Karpas-422 (cell line): ENCODE data around the gene POU6F1. TPM values are rescaled to one million over a fixed set of nuclear protein-coding genes. Genes with fewer than 3 reads are reported as not detected.

Experiments
- DNase-seq: peaks from one replicate; pipeline ENCODE4 v3.0.0-alpha.2; 2015
- H2AFZ ChIP-seq: fragments of 200-600 bp; sonication (generic); 2 replicates; pipeline ENCODE4 v1.6.1; 2014; ENCODE audit warnings: antibody characterized with exemption, low read length, mixed read lengths
- H3K27ac ChIP-seq: fragments of 200-600 bp; sonication (generic); 2 replicates; pipeline ENCODE4 v1.5.1; 2014; ENCODE audit warnings: mild to moderate bottlenecking, low read length, moderate library complexity
- H3K27me3 ChIP-seq: fragments of 200-600 bp; sonication (generic); 2 replicates; pipeline ENCODE4 v1.6.1; 2014; ENCODE audit warnings: low read length, mixed read lengths
- H3K36me3 ChIP-seq: fragments of 200-600 bp; sonication (generic); 2 replicates; pipeline ENCODE4 v1.6.1; 2014; ENCODE audit warnings: low read length, mixed read lengths; ENCODE audit not compliant: insufficient read depth
- H3K4me1 ChIP-seq: fragments of 200-600 bp; sonication (generic); 2 replicates; pipeline ENCODE4 v1.6.1; 2014; ENCODE audit warnings: mild to moderate bottlenecking, low read length, mixed read lengths
- H3K4me2 ChIP-seq: fragments of 200-600 bp; sonication (generic); 2 replicates; pipeline ENCODE4 v1.6.1; 2014; ENCODE audit warnings: low read length, low read depth, mild to moderate bottlenecking; ENCODE audit not compliant: poor library complexity, severe bottlenecking
- H3K4me3 ChIP-seq: fragments of 200-600 bp; sonication (generic); 2 replicates; pipeline ENCODE4 v1.5.1; 2014; ENCODE audit warnings: mild to moderate bottlenecking, antibody characterized with exemption, low read length, mixed read lengths
- H3K79me2 ChIP-seq: fragments of 200-600 bp; sonication (generic); 2 replicates; pipeline ENCODE4 v1.6.1; 2014; ENCODE audit warnings: mild to moderate bottlenecking, low read length, mixed read lengths
- H3K9ac ChIP-seq: fragments of 200-600 bp; sonication (generic); 2 replicates; pipeline ENCODE4 v1.6.0; 2014; ENCODE audit warnings: low read length
- H3K9me2 ChIP-seq: fragments of 200-600 bp; sonication (generic), shearing (Covaris generic); replicated peaks from 2 replicates; pipeline ENCODE4 v1.6.0; 2014; ENCODE audit warnings: mild to moderate bottlenecking, low read length, moderate library complexity; ENCODE audit not compliant: insufficient read depth
- H3K9me3 ChIP-seq: fragments of 300-700, 200-600 bp; sonication (generic); 2 replicates; pipeline ENCODE4 v1.6.1; 2014; ENCODE audit warnings: low read length, mixed read lengths
- H4K20me1 ChIP-seq: fragments of 200-600 bp; sonication (generic); 2 replicates; pipeline ENCODE4 v1.6.1; 2014; ENCODE audit warnings: mild to moderate bottlenecking, antibody characterized with exemption, low read length, low read depth; ENCODE audit not compliant: insufficient read depth
- total RNA-seq: library from RNA; depleted of rRNA; stranded (reverse); fragments of >200 nt; shearing (Covaris generic); gene quantifications from 2 replicates; pipeline ENCODE4 v1.2.3, GENCODE V29; 2014; ENCODE audit warnings: low replicate concordance

Gene POU6F1
- total RNA-seq, 1 experiment from 2014 or later, result 1.6 TPM

- no peaks in the 10 kb centered on the region for H3K9me2 ChIP-seq
- H4K20me1 ChIP-seq, result no peaks in the 10 kb centered on the region
- H3K79me2 ChIP-seq, result no peaks in the 10 kb centered on the region
- H3K9ac ChIP-seq, result no peak overlapping the region
- H3K36me3 ChIP-seq, result peaks cover 4% of the 10 kb centered on the region; the same call in 1 of the 2 replicates
- DNase-seq, result no peak
- no peaks in the 10 kb centered on the region for H3K9me3 ChIP-seq
- H3K4me2 ChIP-seq, result no peak overlapping the region
- no peak overlapping the region for H3K27ac ChIP-seq
- peaks cover 12% of the 10 kb centered on the region for H3K4me1 ChIP-seq
- H3K27me3 ChIP-seq, result no peaks in the 10 kb centered on the region
- H2AFZ ChIP-seq, result no peak overlapping the region
- no peak overlapping the region for H3K4me3 ChIP-seq
These were observed 29.8 kb upstream of the POU6F1 start for GRCh38 chr12:51247523-51248206.

GRCh38 chr12:51246254-51246853 is 28.5 kb upstream of the POU6F1 start:
- H3K27ac ChIP-seq, result no peak overlapping the region
- H3K4me2 ChIP-seq, result peak overlapping the region; percentile 2
- H3K79me2 ChIP-seq, result no peaks in the 10 kb centered on the region
- no peaks in the 10 kb centered on the region for H3K9me2 ChIP-seq
- H2AFZ ChIP-seq, result no peak overlapping the region
- no peaks in the 10 kb centered on the region for H3K9me3 ChIP-seq
- H3K4me1 ChIP-seq, result peaks cover 12% of the 10 kb centered on the region
- no peak overlapping the region for H3K9ac ChIP-seq
- no peaks in the 10 kb centered on the region for H3K27me3 ChIP-seq
- H3K4me3 ChIP-seq, result no peak overlapping the region
- H4K20me1 ChIP-seq, result no peaks in the 10 kb centered on the region
- H3K36me3 ChIP-seq, result peaks cover 5% of the 10 kb centered on the region; the same call in 1 of the 2 replicates
- peak; percentile 53 for DNase-seq

DNA sequence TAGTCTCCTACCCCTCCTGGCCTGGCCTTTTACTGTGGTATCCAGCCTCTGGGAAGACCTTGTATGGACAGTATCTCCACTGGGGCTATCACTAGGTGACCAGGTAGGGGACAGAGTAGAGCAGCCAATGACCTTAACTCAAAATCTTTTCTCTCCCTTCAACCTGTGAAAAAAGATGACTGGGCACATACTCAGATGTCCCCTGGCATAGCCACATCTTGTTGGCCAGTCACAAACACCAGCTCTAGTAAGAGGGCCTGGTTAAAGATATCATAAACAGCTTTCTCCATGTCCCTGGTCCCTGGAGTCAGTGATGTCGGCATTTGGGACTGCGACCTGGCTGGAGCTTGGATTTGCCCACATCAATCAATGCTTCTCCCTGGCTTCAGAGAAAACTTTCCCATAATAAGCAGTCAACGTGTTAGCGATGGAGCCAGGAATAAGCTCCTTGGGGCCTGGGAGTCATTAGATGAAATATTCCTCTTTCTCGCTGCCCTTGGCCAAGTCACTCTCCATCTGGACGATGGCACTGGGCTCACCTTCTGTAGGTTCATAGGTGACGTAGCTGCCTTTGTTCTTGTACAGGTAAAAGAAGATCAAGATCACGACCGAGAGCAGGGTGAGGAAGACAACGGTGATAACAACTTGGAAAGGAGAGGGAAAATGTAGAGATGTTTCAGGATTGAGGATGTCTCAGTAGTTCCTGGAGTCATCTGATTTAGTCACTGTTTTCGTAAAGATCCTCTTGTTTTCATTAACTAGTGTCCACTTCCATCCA is 27.8 kb upstream of the POU6F1 start:
- DNase-seq, result no peak
- Histone ChIP-seq H4K20me1 (no peaks in the 10 kb centered on the region), H3K27me3 (no peaks in the 10 kb centered on the region), H3K4me2 (peak overlapping the region; percentile 2), H3K9ac (no peak overlapping the region), H2AFZ (no peak overlapping the region), H3K79me2 (peaks cover 6% of the 10 kb centered on the region), H3K4me3 (no peak overlapping the region), H3K9me3 (no peaks in the 10 kb centered on the region), H3K27ac (no peak overlapping the region), H3K9me2 (no peaks in the 10 kb centered on the region), H3K36me3 (peaks cover 12% of the 10 kb centered on the region; the same call in 1 of the 2 replicates), H3K4me1 (peaks cover 12% of the 10 kb centered on the region)

DNA sequence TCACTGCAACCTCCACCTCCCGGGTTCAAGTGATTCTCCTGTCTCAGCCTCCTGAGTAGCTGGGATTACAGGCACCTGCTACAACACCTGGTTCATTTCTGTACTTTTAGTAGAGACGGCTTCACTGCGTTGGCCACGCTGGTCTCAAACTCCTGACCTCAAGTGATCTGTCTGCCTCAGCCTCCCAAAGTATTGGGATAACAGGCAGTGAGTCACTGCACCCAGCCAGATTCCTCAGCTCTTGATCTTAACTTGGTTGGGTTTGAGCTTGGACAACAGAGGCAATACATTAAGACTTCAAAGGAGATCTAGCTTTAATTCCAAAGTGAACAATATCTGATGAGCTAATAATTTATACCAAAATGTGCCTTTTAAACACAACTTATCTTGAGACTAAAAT is 26.4 kb upstream of the POU6F1 start:
- Histone ChIP-seq H3K4me1 (peaks cover 22% of the 10 kb centered on the region), H4K20me1 (peaks cover 8% of the 10 kb centered on the region; the same call in 1 of the 2 replicates), H3K4me3 (no peak overlapping the region), H3K4me2 (no peak overlapping the region), H3K79me2 (peaks cover 20% of the 10 kb centered on the region), H3K36me3 (peaks cover 16% of the 10 kb centered on the region; the same call in 1 of the 2 replicates), H3K9me3 (no peaks in the 10 kb centered on the region), H3K9ac (no peak overlapping the region), H3K9me2 (no peaks in the 10 kb centered on the region), H3K27ac (no peak overlapping the region), H3K27me3 (no peaks in the 10 kb centered on the region), H2AFZ (no peak overlapping the region)
- DNase-seq, result no peak

GRCh38 chr12:51242876-51243275 is 25.0 kb upstream of the POU6F1 start:
- Histone ChIP-seq H3K27me3 (no peaks in the 10 kb centered on the region), H3K4me1 (peaks cover 26% of the 10 kb centered on the region), H3K27ac (no peak overlapping the region), H3K4me3 (no peak overlapping the region), H3K36me3 (peaks cover 16% of the 10 kb centered on the region; the same call in 1 of the 2 replicates), H3K9me3 (no peaks in the 10 kb centered on the region), H3K79me2 (peaks cover 25% of the 10 kb centered on the region), H4K20me1 (peaks cover 8% of the 10 kb centered on the region; the same call in 1 of the 2 replicates), H3K9ac (no peak overlapping the region), H3K9me2 (no peaks in the 10 kb centered on the region), H2AFZ (no peak overlapping the region), H3K4me2 (no peak overlapping the region)
- no peak for DNase-seq

GRCh38 chr12:51242120-51242519 is 24.3 kb upstream of the POU6F1 start:
- H3K79me2 ChIP-seq, result peaks cover 25% of the 10 kb centered on the region
- H3K4me2 ChIP-seq, result no peak overlapping the region
- H3K9me3 ChIP-seq, result no peaks in the 10 kb centered on the region
- H3K9ac ChIP-seq, result no peak overlapping the region
- peaks cover 8% of the 10 kb centered on the region; the same call in 1 of the 2 replicates for H4K20me1 ChIP-seq
- H3K36me3 ChIP-seq, result peaks cover 16% of the 10 kb centered on the region; the same call in 1 of the 2 replicates
- no peak for DNase-seq
- no peak overlapping the region for H3K4me3 ChIP-seq
- H2AFZ ChIP-seq, result no peak overlapping the region
- H3K27ac ChIP-seq, result no peak overlapping the region
- no peaks in the 10 kb centered on the region for H3K27me3 ChIP-seq
- H3K4me1 ChIP-seq, result peaks cover 28% of the 10 kb centered on the region
- H3K9me2 ChIP-seq, result no peaks in the 10 kb centered on the region

DNA sequence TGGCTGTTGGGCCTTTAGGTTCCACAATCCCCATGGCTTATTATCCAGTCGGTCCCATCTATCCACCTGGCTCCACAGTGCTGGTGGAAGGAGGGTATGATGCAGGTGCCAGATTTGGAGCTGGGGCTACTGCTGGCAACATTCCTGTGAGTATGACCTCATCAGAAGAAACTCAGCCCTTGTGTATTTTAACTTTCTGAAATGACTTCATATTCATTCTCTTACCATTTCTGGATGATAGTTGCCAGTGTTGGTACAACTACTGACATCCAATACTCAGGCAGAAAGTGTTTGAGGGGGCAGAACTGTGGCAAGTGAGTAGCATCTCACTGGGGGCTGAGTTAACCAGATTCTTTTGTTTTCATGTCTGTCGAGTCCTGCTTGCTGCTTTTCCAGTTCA is 23.1 kb upstream of the POU6F1 start:
- peaks cover 25% of the 10 kb centered on the region for H3K79me2 ChIP-seq
- peaks cover 20% of the 10 kb centered on the region for H3K4me1 ChIP-seq
- H3K27ac ChIP-seq, result no peak overlapping the region
- DNase-seq, result no peak
- no peak overlapping the region for H3K4me3 ChIP-seq
- no peaks in the 10 kb centered on the region for H3K27me3 ChIP-seq
- H4K20me1 ChIP-seq, result peaks cover 8% of the 10 kb centered on the region; the same call in 1 of the 2 replicates
- H3K36me3 ChIP-seq, result peaks cover 16% of the 10 kb centered on the region; the same call in 1 of the 2 replicates
- H3K9ac ChIP-seq, result no peak overlapping the region
- H3K9me2 ChIP-seq, result no peaks in the 10 kb centered on the region
- no peak overlapping the region for H2AFZ ChIP-seq
- H3K4me2 ChIP-seq, result no peak overlapping the region
- no peaks in the 10 kb centered on the region for H3K9me3 ChIP-seq
